22Rv1 (cell line): ENCODE measurements around the gene NIN.

ENCODE experiments used
- H3K27ac ChIP-seq: fragments of 450-650 bp; 2 replicates; pipeline ENCODE4 v1.5.1; 2017
- CTCF ChIP-seq: fragments of 450-650 bp; IDR thresholded peaks from 2 replicates; pipeline ENCODE4 v1.5.1; 2017; ENCODE audit warnings: mild to moderate bottlenecking
- ZFX ChIP-seq: fragments of 450-650 bp; IDR thresholded peaks from 2 replicates; pipeline ENCODE4 v1.6.1; 2017; ENCODE audit warnings: antibody characterized with exemption, borderline replicate concordance

The NIN gene

GRCh38 chr14:50805396-50805795, 25.6 kb downstream of the NIN start:
- TF ChIP-seq ZFX, result no peak
- TF ChIP-seq CTCF, result no peak
- no peak overlapping the region for H3K27ac ChIP-seq

- H3K27ac ChIP-seq, result no peak overlapping the region
These were observed 26.7 kb downstream of the NIN start for GRCh38 chr14:50804181-50804721.

GRCh38 chr14:50801706-50802105, 29.3 kb downstream of the NIN start:
- no peak for TF ChIP-seq CTCF
- TF ChIP-seq ZFX, result no peak
- no peak overlapping the region for H3K27ac ChIP-seq

More at GRCh38 chr14:50804181-50804721, 26.7 kb downstream of the NIN start:
- TF ChIP-seq CTCF, result no peak
- TF ChIP-seq ZFX, result no peak

- no peak overlapping the region for H3K27ac ChIP-seq
- TF ChIP-seq ZFX, result no peak
- TF ChIP-seq CTCF, result no peak
These were observed 30.9 kb downstream of the NIN start for GRCh38 chr14:50800032-50800431.

GRCh38 chr14:50798048-50798421, 32.9 kb downstream of the NIN start:
- TF ChIP-seq ZFX (no peak), CTCF (no peak)
- no peak overlapping the region for H3K27ac ChIP-seq

- no peak for TF ChIP-seq ZFX
- no peak for TF ChIP-seq CTCF
- no peak overlapping the region for H3K27ac ChIP-seq
These were observed 33.5 kb downstream of the NIN start for GRCh38 chr14:50797250-50798047.

- no peak for TF ChIP-seq CTCF
- TF ChIP-seq ZFX, result no peak
- no peak overlapping the region for H3K27ac ChIP-seq
These were observed 34.6 kb downstream of the NIN start for GRCh38 chr14:50796390-50796789.
